ENCODE data around the gene LEMD2. TPM values are rescaled to one million over a fixed set of nuclear protein-coding genes. Genes with fewer than 3 reads are reported as not detected.

Gene LEMD2
- polyA plus RNA-seq, 4 donors: 61.7 to 65.0 (median 64.1) TPM

DNA sequence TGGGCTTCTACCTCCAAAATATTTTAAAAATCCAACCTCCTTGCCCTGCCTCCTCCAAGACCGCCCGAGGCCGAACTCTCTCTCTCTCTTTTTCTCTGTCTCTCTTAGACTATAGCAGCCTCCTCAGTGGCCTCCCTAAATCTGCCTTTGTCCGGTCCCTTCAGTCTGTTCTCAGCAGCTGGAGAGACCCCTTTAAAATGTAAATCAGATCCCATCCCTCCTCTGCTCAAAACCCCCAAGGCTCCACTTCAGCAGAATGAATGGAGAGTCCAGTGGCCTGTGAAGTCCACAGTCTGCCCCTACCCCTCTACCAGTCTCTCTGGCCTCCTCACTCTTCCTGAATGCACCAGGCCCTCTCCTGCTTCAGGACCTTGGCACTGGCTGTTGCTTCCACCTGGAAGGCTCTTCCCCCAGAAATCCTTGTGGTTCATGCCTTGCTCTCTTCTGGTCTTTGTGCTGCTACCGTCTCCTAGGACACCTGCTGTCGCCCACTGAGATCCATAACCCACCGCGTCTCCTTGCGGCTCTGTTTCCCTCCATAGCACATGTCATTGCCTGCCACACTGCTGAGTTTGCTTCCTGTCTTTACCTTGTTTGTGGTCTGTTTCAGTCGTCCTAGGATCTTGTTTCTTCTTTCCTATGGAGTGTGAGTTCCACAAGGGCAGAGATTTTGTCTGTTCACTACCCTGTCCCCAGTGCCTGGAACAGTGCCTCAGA is 8.9 kb upstream of the LEMD2 start:
- no peak for DNase-seq (ENCODE audit: low read depth in 4 of 4, low spot score in 3 of 4)

DNA sequence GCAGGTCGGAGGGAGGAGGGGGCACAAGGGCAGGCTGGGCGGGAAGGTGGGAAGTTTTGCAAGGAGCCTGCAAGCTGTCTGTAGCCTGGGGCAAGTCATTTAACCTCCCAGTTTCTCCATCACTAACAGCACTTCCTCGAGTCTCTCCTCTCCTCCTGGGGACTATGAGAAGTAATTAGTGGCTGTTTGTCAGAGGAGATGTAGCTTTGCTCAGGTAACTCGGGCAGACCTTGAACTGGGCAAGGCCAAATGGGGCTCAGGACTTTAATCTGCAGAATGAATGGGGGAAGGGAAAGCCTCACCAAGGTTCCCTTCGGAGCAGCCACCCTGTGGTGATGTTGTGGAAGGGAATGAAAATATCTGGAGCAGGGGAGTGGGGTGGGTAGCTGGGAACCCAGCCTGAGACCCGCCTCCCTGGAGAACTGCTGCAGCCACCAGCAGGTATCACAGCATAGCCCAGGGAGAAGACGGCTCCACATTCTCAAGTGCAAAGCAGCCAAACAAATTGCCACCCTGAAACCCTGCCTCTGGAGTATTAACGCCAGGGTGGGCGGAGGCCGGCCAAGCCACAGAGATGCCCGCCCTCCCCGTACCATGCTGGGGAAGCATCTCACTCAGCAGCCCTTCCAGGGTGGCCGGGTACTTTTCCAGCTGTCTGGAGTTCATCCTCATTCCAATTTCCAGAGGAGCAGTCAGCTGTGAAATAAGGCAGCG is 6.1 kb upstream of the LEMD2 start:
- no peak for DNase-seq (ENCODE audit: low read depth in 4 of 4, low spot score in 3 of 4)

GRCh38 chr6:33792981-33793380 is 4.1 kb upstream of the LEMD2 start:
- DNase-seq (ENCODE audit: low read depth in 4 of 4, low spot score in 3 of 4): no peak

DNA sequence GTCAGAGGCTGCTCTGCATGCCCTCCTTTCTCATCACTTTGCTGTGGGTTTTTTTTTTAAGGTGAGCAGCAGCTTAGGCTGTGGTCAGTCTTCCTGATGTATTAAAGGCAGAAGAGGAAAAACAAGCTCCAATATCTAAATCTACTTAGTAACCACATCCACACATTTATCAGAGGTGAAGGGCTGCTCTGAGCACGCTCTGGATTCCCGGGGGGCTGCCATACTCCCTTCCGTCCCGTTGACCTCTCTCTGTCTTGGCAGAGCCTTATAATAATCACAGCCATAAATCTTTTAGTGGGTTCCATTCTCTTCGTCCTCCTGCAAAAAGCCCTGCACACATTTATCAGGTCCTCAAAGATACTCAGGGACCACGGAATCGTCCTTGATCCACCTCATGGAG is 2.7 kb upstream of the LEMD2 start:
- DNase-seq (ENCODE audit: low read depth in 4 of 4, low spot score in 3 of 4): no peak

- no peak for DNase-seq (ENCODE audit: low read depth in 4 of 4, low spot score in 3 of 4)
These were observed 2.0 kb upstream of the LEMD2 start for GRCh38 chr6:33790910-33791309.

DNA sequence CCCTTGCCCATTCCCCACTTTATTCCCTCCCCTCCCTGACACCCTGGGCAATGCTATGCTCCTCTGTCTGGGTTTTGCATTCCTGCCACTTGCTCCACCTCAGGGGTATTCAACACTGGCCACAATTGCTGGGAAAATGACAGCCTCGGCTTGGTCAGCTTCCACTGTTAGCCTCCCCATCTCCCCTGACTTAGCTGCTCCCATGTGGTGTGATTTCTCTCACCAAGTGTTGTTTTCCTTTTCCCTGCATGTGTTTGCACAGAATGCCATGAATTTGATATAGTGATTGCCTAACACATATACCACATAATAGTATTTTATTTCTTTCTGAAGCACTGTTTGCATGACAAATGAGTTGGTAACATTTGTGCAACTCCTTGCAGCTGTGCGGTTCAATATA is 1.4 kb upstream of the LEMD2 start:
- DNase-seq (ENCODE audit: low read depth in 4 of 4, low spot score in 3 of 4): no peak

- no peak for DNase-seq (ENCODE audit: low read depth in 4 of 4, low spot score in 3 of 4)
These were observed 593 bp upstream of the LEMD2 start for GRCh38 chr6:33789550-33789895.

DNA sequence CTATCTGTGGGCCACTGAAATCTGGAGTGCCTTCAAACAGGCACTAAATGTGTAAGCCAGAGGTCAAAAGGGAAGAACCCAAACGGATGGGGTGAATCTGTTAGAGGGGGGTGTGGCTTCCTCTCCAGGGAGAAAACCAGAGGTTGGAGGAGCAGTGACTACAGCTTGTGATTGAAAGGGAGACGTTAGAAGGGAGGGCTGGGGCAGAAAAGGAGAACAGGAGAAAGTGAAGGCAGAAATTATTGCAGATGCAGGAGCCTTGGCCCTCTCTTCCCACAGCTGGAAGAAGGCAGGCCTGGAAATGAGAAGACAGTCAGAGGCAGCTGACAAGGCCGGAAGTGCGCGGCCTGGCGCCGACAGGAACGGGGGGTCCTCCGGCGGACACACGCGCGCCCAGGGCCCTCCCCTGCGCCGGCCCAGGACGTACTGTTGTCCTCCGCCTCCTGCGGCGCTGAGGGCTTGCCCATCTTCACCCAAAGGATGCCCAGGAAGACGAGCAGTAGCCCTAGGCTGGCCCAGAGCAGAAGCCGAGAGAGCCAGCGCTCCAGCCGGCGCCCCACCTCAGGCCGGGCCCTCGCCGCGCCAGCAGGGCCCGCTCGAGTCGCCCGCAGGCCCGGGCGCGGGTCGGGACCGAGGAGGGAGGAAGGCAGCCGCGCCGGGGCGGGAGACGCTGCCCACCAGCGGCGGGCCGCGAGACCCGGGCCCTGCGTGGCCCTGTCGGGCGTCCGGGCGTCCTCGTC is 806 bp downstream of the LEMD2 start:
- peak in 1 of 4 donors; percentile 35 for DNase-seq (ENCODE audit: low read depth in 4 of 4, low spot score in 3 of 4)

- no peak for DNase-seq (ENCODE audit: low read depth in 4 of 4, low spot score in 3 of 4)
These were observed 1.5 kb downstream of the LEMD2 start for GRCh38 chr6:33787346-33787953.

- no peak for DNase-seq (ENCODE audit: low read depth in 4 of 4, low spot score in 3 of 4)
These were observed 2.2 kb downstream of the LEMD2 start for GRCh38 chr6:33786736-33787135.

DNA sequence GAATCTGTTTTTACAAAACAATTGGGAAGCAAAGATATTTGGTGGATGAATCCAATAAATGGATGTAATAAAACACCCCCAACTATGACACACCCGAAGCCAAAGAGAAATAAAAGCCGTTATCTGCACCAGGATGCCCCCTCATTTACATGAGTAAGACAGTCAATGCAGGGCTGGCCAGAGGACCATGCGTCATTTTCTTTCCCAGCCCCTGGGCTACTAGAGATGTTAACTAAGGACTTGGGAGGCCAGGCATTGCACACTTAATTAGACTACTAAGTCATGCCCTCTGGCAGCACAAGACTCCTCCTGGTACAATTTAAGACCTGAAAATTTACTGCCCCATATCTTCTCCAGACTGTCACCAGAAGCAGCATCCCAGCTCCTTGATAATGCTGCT is 3.2 kb downstream of the LEMD2 start:
- DNase-seq (ENCODE audit: low read depth in 4 of 4, low spot score in 3 of 4): no peak

- no peak for DNase-seq (ENCODE audit: low read depth in 4 of 4, low spot score in 3 of 4)
These were observed 4.1 kb downstream of the LEMD2 start for GRCh38 chr6:33784787-33785186.

DNA sequence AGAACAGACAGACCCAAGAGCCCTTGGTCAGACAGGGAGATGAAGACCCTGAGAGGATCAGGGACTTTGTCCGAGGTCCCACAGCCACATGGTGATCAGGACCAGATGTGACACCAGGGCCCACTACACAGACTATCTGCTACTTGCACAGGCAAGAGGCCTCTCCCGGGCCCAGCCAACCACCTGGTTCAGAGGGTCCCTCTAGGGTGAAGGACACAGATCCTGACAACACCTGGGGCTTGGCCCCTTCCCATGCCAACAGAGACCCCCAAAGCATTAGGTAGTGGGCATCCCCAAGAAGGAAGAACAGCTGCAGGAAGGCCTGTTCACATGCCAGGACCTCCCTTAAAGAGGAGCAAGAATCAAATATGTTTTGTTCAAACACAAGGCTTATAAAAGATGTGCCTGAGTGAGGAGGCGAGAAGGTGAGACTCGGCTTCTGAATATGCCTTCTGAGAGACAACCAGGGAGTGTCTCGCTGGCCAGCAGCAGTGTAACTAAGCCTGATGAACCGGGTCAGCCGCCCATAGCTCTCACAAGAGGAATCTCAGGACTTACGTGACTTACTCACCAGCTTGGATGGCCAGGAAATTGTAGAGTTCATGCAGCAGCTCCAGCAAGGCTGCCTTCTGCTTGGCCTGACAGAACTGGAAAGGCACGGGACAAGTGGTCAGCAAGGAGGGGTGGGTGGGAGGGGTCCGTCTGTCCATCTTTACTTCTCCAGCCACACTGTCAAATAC is 5.0 kb downstream of the LEMD2 start:
- DNase-seq (ENCODE audit: low read depth in 4 of 4, low spot score in 3 of 4): no peak

DNA sequence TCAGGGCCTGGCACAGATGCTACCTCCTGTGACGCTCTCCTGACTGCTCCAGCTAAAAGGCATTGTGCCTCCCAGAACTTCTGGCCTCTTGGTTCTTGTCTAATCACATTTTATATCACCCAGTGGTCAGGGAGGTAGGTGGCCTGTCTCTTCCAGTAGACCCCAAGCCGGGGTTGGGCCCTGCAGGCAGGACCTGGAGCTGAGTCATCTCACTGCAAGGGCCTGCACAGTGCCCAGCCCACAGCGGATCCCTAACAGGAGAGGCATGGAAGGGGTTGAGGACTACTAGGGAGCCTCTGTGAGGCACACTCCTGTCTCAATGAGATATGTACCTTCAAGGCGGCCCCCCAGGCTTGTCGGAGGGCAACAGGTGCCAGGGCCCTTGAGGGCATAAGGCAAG is 6.4 kb downstream of the LEMD2 start:
- DNase-seq (ENCODE audit: low read depth in 4 of 4, low spot score in 3 of 4): no peak

DNA sequence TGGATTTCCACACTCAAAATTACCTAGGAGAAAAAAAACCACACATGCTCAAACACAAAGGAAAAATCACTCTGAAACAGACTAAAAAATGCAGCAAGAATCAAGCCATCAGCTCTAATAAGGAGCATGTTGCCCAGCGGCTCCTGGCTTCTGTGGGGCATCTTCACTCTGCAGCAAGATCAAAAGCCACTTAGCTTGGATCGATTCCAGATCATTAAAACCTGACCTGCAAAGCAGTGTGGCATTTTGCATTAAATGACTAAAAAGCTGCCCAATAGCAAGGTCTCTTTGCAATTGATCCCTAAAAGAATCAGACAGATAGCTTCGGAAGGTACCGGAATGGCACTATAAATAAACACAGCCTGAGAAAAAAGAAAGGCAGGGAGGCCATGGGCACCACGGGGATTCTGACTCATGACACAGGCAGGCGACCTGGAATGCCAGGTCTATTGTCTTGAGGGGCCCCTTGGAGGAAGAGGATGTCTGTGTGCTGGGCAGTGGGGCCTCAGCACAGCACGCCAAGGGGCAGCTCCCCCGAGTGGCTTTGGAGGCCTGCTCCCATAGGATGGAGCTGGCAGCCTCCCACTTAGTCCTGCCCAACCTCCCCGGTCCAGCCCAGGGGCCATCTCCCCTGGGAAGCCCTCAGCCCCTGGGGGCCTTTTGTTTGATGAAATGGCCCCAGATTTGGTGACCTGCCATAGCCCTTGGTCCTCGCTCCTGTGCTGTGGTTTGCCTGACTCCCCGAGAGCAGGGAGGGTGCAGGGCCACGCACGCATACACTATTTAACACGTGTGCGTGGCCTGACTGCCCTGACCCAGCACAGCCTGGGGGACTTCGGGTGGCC is 7.6 kb downstream of the LEMD2 start:
- DNase-seq (ENCODE audit: low read depth in 4 of 4, low spot score in 3 of 4): no peak

DNA sequence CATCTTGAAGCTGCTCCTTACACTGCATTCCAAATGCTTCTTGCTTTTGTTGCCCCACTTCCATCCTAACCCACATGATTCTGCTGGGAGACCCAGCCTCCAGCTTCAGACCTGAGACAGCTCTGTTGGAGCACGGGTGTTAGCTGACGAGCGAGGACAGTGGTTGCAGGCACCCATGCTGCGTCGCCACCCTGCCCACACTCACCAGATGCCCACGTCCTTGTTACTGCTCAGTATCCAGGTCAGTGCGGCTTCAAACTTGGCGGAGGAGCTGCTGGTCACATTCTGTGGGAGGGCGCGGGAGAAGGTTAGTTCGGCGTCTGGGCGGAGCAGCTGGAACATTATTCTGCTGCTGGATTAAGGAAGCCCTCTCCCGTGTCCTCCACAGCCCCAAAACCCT is 9.0 kb downstream of the LEMD2 start:
- DNase-seq (ENCODE audit: low read depth in 4 of 4, low spot score in 3 of 4): no peak

GRCh38 chr6:33779290-33779689 is 9.6 kb downstream of the LEMD2 start:
- no peak for DNase-seq (ENCODE audit: low read depth in 4 of 4, low spot score in 3 of 4)

GRCh38 chr6:33778444-33779121 is 10.3 kb downstream of the LEMD2 start:
- no peak for DNase-seq (ENCODE audit: low read depth in 4 of 4, low spot score in 3 of 4)

All from right renal pelvis (tissue), 4 donors.